ENCODE data around the gene BEAN1. TPM values are rescaled to one million over a fixed set of nuclear protein-coding genes. Genes with fewer than 3 reads are reported as not detected.
A peak's percentile ranks its signal among the peaks of the same experiment; 100 is the strongest.

BEAN1 gene
- total and polyA plus RNA-seq, 8 donors = 0.08 to 0.41 (median 0.14) TPM; not detected in 5

DNA sequence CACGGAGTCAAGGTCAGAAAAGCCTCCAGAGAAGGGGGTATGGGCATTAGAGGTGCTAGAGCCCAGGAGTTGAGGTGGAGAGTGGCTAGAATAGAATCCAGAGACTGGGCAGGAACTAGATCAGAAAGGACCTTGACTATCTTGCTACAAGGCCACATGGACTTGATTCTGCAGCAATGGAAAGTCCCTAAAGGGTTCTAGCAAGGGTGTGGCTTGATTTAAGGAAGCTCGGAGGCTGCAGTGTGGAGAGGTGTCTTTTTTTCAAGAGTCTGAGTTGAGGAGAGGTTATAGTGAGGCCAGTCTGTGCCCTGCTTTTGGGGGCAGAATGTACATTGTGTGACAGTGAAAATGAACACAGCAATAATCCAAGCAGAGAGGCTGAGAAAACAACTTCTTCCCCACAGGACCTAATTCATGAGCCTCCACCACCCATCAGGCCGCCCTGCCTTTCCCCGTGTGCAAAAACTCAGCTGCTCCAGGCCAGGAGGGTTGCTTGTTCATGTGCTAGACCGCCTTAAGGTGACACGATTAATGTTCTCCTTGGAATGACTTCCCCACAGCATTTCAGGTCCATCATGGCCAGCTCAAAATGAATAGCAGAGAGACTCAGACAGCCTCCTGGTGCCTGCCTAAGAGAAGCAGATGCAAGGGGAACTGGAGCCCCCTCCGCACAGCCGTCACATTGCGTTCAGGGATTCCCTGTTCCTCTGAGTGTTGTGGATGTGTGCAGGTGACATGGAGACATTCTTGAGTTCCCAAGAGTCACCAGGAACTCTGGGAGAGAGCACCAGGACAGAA is 8.7 kb upstream of the BEAN1 start:
- Histone ChIP-seq H3K9me3 (no peaks in the 10 kb centered on the region), H3K4me1 (no peaks in the 10 kb centered on the region), H3K27ac (no peak overlapping the region), H3K27me3 (no peaks in the 10 kb centered on the region), H3K36me3 (no peaks in the 10 kb centered on the region), H3K4me3 (no peak overlapping the region)
- WGBS, 2 donors = 70 to 74% methylated on average over 9 of the region's 9 CpGs
- TF ChIP-seq, protein P1, sequence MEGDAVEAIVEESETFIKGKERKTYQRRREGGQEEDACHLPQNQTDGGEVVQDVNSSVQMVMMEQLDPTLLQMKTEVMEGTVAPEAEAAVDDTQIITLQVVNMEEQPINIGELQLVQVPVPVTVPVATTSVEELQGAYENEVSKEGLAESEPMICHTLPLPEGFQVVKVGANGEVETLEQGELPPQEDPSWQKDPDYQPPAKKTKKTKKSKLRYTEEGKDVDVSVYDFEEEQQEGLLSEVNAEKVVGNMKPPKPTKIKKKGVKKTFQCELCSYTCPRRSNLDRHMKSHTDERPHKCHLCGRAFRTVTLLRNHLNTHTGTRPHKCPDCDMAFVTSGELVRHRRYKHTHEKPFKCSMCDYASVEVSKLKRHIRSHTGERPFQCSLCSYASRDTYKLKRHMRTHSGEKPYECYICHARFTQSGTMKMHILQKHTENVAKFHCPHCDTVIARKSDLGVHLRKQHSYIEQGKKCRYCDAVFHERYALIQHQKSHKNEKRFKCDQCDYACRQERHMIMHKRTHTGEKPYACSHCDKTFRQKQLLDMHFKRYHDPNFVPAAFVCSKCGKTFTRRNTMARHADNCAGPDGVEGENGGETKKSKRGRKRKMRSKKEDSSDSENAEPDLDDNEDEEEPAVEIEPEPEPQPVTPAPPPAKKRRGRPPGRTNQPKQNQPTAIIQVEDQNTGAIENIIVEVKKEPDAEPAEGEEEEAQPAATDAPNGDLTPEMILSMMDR (IDR thresholded peaks at IDR 0.05) = no peak
- FAIRE-seq (no peak), DNase-seq (no peak), ATAC-seq (peak in 1 of 4 donors; percentile 20)
- intact Hi-C loops (cut with DNase I) = no loop called here

DNA sequence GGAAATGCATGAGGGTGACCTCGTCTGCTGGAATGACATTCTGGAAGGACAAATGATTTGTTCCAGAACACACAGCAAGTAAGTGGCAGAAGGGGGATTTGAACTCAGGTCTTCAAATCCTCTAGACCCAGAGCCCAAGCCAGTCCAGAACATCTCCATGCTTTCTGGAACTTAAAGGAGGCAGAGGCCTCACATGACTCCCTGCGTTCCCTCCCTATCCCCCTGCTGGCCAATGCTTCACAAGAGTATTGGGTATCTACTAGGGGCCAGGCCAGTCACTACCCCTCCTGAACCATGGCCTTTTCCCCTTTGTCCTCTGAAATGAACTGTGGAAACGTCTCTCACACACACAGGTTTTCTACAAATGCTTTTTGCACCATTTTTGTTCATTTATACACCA is 7.6 kb upstream of the BEAN1 start:
- ATAC-seq = no peak
- H3K36me3 ChIP-seq = no peaks in the 10 kb centered on the region
- no peak for FAIRE-seq
- WGBS, 2 donors = 60 to 68% methylated on average over 3 of the region's 3 CpGs
- H3K4me1 ChIP-seq = no peaks in the 10 kb centered on the region
- TF ChIP-seq, protein P1 (IDR thresholded peaks at IDR 0.05) = no peak
- intact Hi-C loops (cut with DNase I) = no loop called here
- no peaks in the 10 kb centered on the region for H3K27me3 ChIP-seq
- no peak overlapping the region for H3K27ac ChIP-seq
- H3K9me3 ChIP-seq = no peaks in the 10 kb centered on the region
- no peak overlapping the region for H3K4me3 ChIP-seq
- DNase-seq = no peak

DNA sequence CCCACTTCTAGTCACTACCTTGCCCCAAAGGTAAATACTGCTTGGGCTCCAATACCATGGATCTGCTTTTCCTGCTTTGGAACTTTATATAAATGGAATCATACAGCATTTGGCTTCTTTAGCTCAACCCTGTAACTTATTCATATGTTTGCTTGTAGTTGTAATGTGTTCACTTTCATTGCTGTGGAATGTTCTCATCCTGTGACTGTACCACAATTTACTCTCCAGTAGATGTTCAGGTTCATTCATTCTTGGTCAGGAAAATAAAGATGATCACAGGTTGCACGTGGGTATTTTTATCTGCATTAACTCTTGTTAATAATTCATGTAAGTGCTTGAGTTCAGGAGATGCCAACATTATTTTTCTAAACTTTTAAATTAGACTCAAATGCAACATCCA is 6.7 kb upstream of the BEAN1 start:
- Histone ChIP-seq H3K4me1 (no peaks in the 10 kb centered on the region), H3K9me3 (no peaks in the 10 kb centered on the region), H3K27me3 (no peaks in the 10 kb centered on the region), H3K4me3 (no peak overlapping the region), H3K27ac (no peak overlapping the region), H3K36me3 (no peaks in the 10 kb centered on the region)
- FAIRE-seq (no peak), DNase-seq (no peak), ATAC-seq (no peak)
- TF ChIP-seq, protein P1 (IDR thresholded peaks at IDR 0.05) = no peak
- WGBS, 2 donors = 13 to 26% methylated on average over 1 of the region's 1 CpG
- intact Hi-C loops (cut with DNase I) = no loop called here

DNA sequence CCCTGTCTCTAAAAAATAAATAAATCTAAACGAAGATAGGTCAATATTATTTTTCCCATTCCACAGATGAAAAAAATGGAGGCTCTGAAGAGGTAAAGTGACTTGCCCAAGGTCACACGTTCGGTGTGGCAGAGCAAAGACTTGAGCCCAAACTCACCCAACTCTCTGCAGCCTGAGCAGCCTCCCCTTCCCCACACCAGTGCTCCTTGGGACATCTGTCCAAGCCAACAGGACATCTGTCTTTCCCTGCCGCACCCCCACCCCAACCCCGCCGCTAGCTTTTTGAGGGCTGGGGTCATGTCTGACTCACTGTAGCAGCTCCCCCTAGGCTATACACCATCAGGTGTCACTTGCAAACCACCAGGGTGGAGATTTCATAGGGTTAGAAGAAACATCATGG is 5.2 kb upstream of the BEAN1 start:
- DNase-seq = no peak
- Histone ChIP-seq H3K36me3 (no peaks in the 10 kb centered on the region), H3K4me1 (no peaks in the 10 kb centered on the region), H3K9me3 (no peaks in the 10 kb centered on the region), H3K4me3 (no peak overlapping the region), H3K27ac (no peak overlapping the region), H3K27me3 (peaks cover 0 to 6% (median 1%) of the 10 kb centered on the region in 4 donors)
- no peak for ATAC-seq
- no peak for FAIRE-seq
- intact Hi-C loops (cut with DNase I) = no loop called here
- TF ChIP-seq, protein P1 (IDR thresholded peaks at IDR 0.05) = no peak
- 73 to 75% methylated on average over 6 of the region's 6 CpGs for WGBS, 2 donors

DNA sequence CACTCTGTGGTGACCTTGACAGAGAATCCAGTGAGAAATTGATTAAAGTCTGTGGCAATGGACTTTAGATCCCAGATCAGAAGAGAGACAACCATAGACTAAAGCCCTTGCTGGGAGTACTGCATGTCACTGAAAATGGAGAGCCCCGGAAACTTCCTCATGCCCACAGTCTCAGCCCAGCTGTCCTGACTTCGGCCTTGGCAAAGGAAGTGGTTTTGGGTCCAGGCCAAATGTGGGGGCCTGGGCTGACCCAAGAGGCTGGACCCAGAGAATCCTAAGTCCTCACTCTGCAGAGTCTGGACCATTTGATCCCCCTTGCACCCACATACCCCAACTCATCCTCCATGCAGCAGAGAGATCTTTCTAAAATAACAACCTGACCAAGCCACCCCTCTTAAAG is 4.7 kb upstream of the BEAN1 start:
- no peak overlapping the region for H3K4me3 ChIP-seq
- H3K36me3 ChIP-seq = no peaks in the 10 kb centered on the region
- DNase-seq (no peak), ATAC-seq (peak in 1 of 4 donors; percentile 12), FAIRE-seq (no peak)
- intact Hi-C loops (cut with DNase I) = no loop called here
- no peaks in the 10 kb centered on the region for H3K4me1 ChIP-seq
- no peak overlapping the region for H3K27ac ChIP-seq
- 71 to 75% methylated on average over 2 of the region's 2 CpGs for WGBS, 2 donors
- TF ChIP-seq, protein P1 (IDR thresholded peaks at IDR 0.05) = no peak
- H3K9me3 ChIP-seq = no peaks in the 10 kb centered on the region
- H3K27me3 ChIP-seq = peaks cover 0 to 6% (median 2%) of the 10 kb centered on the region in 4 donors

Measured in pancreas (tissue), 10 donors.